NCI-H510A treated with DMSO at 0.1 percent for 48 hours (cell line): ENCODE data around the gene SLC35A5.

Source experiments
- DNase-seq: peaks from one replicate; lab custom pipeline; 2025; lab: John Stamatoyannopoulos, UW

The SLC35A5 gene

DNA sequence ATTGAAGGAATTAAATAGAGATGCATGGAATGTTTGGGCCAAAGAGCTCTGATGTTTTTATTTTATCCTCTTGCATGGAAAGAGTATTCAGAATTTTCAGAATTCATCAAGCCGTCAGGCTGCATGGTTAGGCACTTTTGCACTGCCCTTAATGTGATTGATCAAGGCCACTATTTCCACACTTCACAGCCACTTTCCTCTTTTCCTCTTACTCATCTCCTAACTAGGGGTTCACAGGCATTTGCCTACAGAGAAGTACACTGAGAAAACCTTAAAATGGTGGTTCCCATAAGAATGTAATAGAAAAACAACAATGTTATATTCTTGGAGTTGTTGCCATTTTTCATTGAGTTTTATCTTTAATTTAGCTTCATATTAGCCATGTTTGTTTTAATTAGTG is 10.9 kb downstream of the SLC35A5 start:
- no peak for DNase-seq

DNA sequence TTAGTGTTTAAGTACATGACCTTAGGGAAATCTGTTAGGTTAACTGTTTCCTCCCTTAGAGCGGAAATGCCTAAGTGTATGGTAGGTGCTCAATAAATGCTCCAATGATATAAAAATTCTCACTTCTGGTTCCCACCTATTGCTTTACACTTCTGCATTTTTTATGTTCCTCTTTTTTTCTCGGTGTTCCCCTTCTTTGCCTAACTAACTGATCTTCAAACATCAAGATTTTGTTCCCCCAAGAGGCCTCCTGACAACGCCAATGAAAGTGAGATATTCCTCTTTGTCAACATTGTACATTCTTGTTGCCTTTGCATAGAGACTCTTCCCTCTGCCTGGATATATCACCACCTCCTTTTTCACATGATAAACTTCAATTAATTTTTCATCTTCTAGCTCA is 17.4 kb downstream of the SLC35A5 start:
- DNase-seq = no peak

DNA sequence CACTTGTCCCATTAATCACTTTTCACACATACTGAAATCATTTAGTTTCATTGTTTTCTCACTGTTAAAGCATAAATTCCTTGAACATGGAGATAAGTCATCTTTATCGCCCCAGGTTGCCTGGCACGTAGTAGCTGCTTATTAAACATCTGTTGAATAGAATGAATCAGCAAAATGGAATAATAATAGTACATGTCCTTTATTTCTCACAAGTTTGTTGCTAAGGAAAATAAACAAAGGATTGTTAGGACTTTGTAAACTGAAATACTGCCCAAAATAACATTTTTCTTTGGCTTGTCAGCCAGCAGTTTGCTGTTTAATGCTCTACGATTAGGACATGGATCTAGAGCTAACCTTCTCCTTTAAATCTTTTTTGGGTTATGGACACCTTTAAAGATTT is 17.9 kb downstream of the SLC35A5 start:
- DNase-seq = no peak

DNA sequence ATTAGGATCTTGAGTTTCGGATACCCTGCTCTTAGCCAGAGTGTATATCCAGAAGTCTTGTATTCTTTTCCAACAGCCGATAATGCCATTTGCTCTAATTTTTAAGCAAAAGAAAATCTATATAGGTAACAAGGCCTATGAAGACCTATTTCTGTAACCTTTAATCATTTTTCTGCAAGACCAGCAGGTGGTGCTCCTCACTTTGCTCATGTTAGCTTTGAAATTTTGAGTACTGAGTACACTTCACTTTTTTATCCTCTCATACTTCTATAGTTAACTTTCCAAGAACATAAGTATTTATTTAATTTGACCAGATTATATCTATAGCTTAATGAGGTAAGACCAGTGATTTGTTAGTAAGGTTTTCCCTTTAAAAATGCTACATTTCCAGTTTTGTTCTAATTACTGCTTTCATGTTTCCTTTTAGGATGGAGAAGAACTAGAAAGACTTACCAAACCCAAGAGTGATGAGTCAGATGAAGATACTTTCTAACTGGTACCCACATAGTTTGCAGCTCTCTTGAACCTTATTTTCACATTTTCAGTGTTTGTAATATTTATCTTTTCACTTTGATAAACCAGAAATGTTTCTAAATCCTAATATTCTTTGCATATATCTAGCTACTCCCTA is 20.5 kb downstream of the SLC35A5 start:
- DNase-seq = peak; percentile 37

GRCh38 chr3:112583105-112583504 is 21.3 kb downstream of the SLC35A5 start:
- no peak for DNase-seq

DNA sequence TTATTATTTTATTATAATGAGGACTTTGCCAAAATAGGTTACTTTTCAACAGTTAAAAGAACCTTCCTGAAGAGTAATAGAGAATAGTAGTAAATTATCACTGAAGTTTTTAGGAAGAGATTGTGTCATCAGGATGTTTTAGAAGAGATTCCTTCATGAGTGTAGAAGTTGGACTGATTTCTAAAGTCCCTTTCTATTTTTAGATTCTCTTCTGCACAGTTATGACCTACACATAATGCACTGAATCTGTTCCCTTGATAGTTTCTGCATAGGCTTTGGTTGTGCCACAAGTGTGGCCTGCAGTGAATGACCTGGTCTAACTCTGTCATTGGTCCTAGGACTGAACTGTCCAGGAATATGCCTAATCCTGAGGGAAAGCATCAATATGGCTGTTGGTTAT is 23.9 kb downstream of the SLC35A5 start:
- no peak for DNase-seq

DNA sequence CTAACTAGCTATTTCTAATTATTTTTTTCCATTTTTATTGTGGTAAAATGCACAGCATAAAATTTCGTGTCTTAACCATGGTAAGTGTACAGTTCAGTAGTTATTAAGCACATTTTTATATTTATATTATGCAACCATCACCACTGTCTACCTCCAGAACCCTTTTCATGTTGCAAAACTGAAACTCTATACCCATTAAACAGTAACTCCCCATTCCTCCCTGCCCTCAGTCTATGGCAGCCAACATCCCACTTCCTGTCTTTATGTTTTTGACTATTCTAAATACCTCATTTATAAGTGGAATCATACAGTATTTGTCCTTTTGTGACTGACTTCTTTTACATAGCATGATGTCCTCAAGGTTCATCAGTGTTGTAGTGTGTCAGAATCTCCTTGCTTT is 25.5 kb downstream of the SLC35A5 start:
- DNase-seq = no peak

DNA sequence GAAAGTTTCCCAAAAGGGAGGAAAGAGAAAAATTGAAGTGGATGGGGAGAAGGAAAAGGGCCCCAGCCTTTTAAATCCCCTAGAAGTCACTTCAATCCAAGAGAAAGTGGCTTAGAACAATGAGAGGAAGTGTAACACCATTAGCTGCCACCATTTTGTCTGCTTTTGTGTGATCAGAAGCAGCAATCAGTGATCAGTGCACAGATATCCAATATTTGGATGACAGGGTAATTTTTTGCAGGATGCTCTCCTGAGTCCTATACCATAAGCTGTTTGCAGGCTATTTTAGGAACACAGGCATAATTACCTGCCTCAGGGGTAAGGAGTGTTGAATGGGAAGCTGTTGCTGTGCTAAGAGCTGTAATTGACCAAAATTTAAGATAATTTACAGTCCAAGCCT is 31.4 kb downstream of the SLC35A5 start:
- DNase-seq = no peak

DNA sequence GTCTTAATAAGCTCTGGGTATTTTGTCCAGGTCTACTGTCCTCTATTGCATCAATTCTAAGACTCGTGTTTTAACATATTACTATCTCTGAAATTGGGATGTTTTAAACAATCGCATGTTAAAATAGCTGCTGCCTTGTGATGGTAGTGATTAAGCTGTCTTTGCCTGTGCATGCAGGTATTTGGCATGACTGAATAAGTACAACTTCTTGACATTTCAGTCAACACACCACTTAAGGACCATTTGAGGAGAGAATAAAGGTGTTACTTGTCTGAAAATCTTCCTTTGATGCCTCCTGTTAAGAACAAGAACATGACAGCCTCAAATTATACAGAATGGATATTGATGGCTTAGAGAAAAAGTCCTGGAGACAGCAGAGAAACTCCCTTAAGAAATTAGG is 33.0 kb downstream of the SLC35A5 start:
- DNase-seq = no peak

DNA sequence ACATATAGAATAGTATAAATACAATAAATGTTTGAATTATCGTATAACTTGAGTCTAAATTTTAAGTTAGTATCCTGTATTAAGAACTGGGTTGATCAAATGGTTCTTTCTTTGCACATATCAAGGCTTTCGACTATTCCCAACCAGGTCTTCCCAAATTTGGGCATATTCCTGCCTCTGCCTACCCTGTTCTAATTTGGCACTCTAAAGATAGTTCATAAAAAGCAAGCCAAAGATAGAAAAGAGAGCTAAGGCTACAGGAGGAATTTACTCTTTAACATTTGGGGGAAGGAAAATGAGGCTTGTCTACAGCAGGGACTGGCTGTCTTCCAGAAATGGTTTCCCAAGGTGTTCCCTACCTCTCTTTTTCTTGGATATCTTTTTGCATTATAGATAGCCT is 36.1 kb downstream of the SLC35A5 start:
- no peak for DNase-seq

DNA sequence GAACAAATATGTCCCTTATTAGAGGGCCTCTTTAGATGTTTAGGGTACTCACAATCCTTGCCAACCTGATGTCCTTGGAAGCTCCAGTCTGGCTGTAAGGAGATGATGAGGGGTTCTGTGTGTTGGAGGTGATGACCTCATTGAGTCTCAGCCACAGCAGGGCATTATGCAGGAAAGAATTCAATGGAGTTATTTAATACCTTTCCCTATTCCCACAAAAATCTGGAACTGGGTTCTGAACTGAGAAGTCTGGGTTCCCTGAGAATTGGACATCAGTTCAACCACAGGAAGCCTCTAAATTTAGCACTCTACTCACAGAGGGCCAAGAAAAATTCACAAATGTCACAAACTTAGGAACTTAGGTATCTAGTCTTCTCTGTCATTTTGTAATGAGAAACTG is 36.9 kb downstream of the SLC35A5 start:
- no peak for DNase-seq

DNA sequence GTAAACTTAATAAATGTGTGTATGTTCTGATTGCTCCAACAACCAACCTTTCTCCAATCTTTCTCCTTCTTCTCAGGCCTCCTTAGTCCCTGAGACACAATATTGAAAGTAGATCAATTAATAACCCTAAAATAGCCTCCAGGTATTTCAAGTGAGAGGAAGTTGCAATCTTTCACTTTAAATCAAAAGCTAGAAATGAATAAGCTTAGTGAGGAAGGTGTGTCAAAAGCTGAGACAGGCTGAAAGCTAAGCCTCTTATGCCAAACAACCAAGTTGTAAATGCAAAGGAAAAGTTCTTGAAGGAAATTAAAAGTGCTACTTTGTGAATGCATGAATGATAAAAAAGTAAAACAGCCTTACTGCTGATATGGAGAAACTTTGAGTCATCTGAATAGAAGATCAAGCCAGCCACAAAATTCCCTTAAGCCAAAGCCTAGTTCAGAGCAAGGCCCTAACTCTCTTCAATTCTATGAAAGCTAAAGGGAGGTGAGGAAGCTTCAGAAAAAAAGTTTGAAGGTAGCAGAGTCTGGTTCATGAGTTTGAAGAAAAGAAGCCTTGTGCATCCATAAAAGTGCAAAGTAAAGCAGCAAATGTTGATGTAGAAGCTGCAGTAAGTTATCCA is 40.5 kb downstream of the SLC35A5 start:
- DNase-seq = no peak

GRCh38 chr3:112604536-112604935 is 42.7 kb downstream of the SLC35A5 start:
- no peak for DNase-seq

DNA sequence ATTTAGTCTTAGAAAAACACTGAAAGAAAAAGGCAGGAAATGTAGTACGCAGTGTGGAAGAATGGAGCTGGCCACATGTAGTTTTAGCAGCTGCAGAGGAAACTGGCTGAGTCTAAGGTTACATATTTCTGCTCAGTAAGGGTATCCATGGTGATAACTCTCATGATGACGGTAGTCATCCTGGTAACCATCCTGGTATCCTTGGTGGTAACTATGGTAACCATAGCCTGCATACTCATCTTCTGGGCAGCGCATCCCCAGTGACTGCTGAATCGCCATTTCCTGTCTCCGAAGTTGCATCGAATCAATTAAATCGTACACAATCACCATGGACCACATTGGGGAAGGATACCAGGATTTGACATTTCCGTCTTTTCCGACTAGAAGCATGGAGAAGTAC is 43.4 kb downstream of the SLC35A5 start:
- no peak for DNase-seq

GRCh38 chr3:112606098-112606497 is 44.3 kb downstream of the SLC35A5 start:
- no peak for DNase-seq

DNA sequence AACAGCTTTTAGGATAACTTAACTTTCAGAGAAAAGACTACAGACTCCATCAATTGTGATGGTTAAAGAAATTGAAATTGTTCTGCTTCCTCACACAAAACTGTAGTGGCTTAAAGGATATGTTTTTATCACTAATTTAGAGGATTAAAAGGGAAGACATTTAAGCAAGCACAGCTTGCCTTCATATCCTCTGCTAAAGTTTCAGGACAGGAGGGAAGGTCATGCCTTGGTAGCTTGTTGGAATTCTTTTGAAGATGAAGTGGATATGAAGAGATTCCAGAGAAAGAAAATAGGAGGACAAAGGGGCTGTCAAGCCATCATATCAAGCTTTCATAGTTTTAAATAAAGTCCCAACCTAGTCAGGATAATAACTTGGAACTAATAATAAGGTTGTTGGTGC is 46.0 kb downstream of the SLC35A5 start:
- no peak for DNase-seq

- DNase-seq = no peak
Measured at GRCh38 chr3:112610121-112610520, 48.3 kb downstream of the SLC35A5 start.

- no peak for DNase-seq
Measured at GRCh38 chr3:112611752-112612515, 50.1 kb downstream of the SLC35A5 start.

- no peak for DNase-seq
Measured at GRCh38 chr3:112615989-112616731, 54.3 kb downstream of the SLC35A5 start.

GRCh38 chr3:112617285-112617684 is 55.4 kb downstream of the SLC35A5 start:
- DNase-seq = no peak

GRCh38 chr3:112619295-112619694 is 57.5 kb downstream of the SLC35A5 start:
- no peak for DNase-seq

- no peak for DNase-seq
Measured at GRCh38 chr3:112623213-112623612, 61.4 kb downstream of the SLC35A5 start.

- no peak for DNase-seq
Measured at GRCh38 chr3:112623717-112624116, 61.9 kb downstream of the SLC35A5 start.
